Gastrocnemius medialis (tissue), 4 donors: ENCODE results near the gene ATP1A3.

ENCODE experiments used
- CTCF ChIP-seq, 5 experiments: fragments of 450-650 bp in 3 of 5; fragments of 200-600 bp in 2 of 5; sonication (generic) in 2 of 5; IDR thresholded peaks in 4 of 5; conservative IDR thresholded peaks in 1 of 5; 1 replicate in 4 of 5; 2 replicates in 1 of 5; pipeline ENCODE4 v1.5.1; 2016 to 2019; ENCODE audit warnings: antibody characterized with exemption in 5 of 5, mild to moderate bottlenecking in 3 of 5, moderate library complexity in 3 of 5
- POLR2A ChIP-seq, 2 donors: fragments of 450-650 bp; IDR thresholded peaks; one replicate each; pipeline ENCODE4 v1.6.1; 2017; ENCODE audit warnings: antibody characterized with exemption in 2 of 2, mild to moderate bottlenecking in 2 of 2, moderate library complexity in 2 of 2

GRCh38 chr19:41918653-41919244, 75.3 kb downstream of the ATP1A3 start:
- no peak for TF ChIP-seq POLR2A (IDR thresholded peaks at IDR 0.05)
- TF ChIP-seq CTCF (IDR thresholded peaks at IDR 0.05 in 4 of 5, conservative IDR thresholded peaks at IDR 0.05 in 1 of 5), result no peak
